ENCODE results near the gene ANKRD33B.
"Not testable (repeated sequence)": the region's sequence is repeated elsewhere in the genome, so short reads cannot be mapped to it uniquely, and the experiment has no call there.

Gene ANKRD33B

DNA sequence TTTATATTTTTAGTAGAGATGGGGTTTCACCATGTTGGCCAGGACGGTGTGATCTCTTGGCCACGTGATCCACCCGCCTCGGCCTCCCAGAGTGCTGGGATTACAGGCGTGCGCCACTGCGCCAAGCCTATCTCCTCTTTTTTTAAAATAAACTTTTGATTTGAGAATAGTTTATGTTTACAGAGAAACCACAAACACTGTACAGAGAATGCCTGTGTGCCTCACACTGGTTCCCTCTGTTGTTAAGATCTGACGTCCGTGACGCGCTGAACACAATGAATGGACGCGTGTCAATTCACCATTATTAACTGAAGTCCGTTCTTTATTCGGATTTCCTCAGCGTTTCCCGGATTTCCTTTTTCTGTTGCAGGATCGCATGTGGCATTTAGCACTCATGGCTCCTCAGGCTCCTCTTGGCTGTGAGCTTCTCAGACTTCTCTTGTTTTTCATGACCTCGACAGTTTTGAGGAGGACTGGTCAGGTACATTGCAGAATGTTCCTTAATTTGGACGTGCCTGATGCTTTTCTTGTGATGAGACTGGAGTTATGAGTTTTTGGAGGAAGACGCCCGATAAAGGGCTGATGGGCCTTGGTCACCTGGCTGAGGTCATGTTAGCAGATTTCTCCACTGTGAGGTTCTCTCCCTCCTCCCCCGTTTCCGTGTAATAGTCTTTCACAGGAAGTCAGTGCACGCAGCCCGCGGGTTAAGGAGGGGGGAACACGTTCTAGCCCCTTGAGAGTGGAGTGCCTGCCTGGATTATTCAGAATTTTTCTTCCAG is 69.6 kb downstream of the ANKRD33B start:
- in situ Hi-C loops (cut with MboI; ENCODE audit: low sequenced_read_pairs): loop anchor here (5.0 kb wide), 1 partner anchor 181 kb away; no protein-coding TSS in a partner anchor

DNA sequence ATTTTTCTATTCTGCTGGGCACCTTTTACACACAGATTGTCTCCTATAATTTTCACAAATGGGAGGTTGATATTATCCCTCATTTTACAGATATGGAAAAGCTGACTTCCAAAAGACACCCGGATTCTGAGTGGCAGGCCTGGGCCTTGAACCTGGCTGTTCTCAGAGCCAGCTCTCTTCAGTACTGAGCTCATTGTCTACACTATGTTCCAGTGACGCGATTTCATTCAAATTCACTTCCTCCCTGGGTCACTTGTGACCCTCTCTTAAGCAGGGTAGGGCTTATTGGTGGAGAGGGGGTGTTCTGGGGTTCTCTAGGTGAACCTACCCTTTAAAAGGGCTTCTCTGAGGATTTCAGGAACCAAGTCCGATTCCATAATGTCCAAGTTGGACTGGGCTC is 70.2 kb downstream of the ANKRD33B start:
- in situ Hi-C loops (cut with MboI; ENCODE audit: low sequenced_read_pairs): loop anchor here (5.0 kb wide), 1 partner anchor 182 kb away; no protein-coding TSS in a partner anchor

DNA sequence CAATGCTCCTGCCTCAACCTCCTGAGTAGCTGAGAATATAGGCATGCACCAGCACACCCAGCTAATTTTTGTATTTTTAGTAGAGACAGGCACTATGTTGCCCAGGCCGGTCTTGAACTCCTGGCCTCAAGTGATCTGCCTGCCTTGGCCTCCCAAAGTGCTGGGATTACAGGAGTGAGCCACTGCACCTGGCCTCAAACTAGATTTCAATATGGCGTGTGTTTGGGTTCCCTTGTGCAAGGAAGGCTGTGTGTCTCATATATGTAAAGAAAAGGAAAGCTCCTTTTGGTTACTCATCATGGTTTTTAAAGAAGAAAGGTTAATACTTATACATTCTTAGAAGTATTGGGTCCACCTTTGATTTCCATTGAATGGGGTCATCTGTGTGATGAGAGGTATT is 70.7 kb downstream of the ANKRD33B start:
- in situ Hi-C loops (cut with MboI; ENCODE audit: low sequenced_read_pairs): loop anchor here (5.0 kb wide), 1 partner anchor 182 kb away; no protein-coding TSS in a partner anchor

DNA sequence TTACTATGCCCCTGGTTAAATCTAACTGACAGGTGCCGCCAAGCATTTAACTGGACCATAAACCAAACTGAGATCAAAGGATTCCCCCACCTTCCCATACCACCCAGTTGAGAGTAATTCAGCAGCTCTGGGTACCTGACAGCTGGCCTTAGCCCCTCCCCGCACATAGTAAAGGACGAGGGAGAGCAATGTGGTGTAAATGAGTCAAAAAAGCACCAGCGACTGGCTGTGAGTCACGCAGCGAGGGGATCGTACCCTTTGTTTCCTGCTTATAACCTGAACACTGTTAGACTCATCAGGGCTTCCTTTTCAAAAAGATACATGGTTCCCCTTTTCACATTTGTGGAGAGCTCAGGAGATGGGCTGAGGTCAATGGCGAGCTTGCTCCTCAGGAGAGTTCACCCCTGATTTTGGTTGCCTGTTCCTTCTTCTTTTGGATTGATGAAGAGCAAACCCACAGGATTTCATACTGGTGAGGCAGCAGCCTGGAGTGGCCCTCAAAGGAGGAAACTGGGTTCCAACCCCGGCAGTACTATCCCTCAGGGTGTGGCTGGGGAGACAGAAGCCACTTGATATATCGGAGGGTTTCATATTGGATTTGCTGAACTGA is 71.5 kb downstream of the ANKRD33B start:
- in situ Hi-C loops (cut with MboI; ENCODE audit: low sequenced_read_pairs): no loop called here

DNA sequence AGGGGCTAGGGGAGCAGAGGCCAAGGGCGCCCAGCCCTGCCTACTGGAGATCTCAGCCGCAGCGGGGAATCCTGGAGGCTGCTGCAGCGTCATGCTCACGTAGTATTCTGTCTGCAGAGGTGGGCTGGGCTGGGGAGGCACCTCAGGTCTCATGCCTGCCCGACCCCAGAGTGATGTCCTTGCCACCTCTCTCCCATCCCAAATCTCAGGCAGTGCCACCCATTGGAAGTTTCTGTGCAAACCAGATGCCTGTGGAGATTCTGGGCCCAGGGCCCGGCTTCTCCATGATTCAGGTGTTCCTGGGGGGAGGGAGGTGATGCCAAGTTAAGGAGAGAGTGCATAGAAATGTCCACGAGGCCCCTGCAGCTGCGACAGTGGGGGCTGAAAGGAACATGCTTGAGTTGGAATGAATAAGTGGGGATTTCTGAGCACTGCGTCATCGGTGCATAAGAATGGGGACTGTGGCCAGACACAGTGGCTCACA is 72.0 kb downstream of the ANKRD33B start:
- in situ Hi-C loops (cut with MboI; ENCODE audit: low sequenced_read_pairs): no loop called here

DNA sequence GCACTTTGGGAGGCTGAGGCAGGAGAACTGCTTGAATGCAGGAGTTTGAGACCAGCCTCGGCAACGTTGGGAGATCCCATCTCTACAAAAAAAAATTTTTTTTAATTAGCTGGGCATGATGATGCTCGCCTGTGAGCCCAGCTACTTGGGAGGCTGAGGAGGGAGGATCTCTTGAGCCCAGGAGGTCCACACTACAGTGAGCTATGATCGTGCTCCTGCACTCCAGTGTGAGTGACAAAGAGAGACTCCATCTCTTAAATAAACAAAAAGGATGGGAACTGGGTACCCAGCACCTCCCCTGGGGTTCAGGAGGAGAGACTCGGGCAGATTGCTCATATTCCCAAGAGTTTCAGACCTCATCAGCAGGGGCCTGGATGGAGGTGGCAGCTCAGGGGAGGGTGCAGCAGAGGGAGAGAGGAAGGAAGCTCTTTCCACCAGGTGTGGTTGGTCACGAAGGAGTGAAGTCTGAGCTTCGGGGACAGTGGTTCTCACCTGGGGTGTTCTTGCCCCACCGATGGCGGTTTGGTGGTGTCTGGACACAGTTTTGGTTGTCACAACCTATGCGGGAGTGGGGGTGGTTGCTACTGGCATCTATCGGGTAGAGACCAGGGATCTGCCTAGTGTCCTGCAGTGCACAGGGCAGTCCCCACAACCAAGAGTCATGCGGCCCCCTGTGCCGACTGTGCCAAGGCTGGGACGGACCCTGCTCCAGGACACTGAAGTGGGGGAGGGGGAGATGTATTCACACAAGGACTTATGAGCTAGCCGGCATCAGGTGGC is 72.7 kb downstream of the ANKRD33B start:
- in situ Hi-C loops (cut with MboI; ENCODE audit: low sequenced_read_pairs): no loop called here

DNA sequence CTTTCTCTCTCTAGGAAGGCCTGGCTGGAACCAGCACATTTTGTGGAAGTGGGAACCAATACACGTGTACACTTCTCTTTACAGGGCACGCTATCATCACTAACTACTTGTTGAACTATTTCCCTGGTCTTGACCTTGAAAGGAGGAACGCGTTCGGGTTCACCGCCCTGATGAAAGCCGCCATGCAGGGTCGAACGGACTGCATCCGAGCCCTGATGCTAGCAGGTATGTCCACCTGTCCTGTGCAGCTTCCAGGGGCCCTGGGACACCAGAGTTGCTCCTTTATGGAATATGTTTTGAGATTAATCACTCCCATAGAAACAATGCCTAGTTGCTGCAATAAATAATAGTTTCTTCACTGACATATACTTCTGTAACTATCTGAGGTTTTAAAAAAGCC is 74.1 kb downstream of the ANKRD33B start:
- in situ Hi-C loops (cut with MboI; ENCODE audit: low sequenced_read_pairs): no loop called here

DNA sequence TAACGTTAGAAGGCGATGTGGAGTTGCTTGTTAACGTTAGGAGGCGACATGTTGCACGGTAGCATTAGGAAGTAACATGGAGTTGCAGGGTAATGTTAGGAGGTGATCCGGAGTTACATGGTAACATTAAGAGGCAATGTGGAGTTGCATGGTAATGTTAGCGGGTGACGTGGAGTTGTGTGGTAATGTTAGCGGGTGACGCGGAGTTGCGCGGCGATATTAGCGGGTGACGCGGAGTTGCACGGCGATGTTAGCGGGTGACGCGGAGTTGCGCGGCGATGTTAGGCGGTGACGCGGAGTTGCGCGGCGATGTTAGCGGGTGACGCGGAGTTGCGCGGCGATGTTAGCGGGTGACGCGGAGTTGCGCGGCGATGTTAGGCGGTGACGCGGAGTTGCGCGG is 74.9 kb downstream of the ANKRD33B start:
- in situ Hi-C loops (cut with MboI; ENCODE audit: low sequenced_read_pairs): not testable (repeated sequence)

DNA sequence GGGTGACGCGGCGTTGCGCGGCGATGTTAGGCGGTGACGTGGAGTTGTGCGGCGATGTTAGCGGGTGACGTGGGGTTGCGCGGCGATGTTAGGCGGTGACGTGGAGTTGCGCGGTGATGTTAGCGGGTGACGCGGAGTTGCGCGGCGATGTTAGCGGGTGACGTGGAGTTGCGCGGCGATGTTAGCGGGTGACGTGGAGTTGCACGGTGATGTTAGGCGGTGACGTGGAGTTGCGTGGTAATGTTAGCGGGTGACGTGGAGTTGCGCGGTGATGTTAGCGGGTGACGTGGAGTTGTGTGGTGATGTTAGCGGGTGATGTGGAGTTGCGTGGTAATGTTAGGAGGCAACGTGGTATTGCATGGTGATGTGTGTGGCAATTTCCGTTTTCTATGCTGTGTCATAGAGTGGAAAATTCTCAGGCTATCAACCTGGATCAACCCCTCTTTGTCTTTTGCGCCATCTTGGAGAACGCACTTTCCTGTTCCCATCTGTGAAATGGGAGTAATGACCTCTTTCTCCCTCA is 76.0 kb downstream of the ANKRD33B start:
- in situ Hi-C loops (cut with MboI; ENCODE audit: low sequenced_read_pairs): no loop called here

DNA sequence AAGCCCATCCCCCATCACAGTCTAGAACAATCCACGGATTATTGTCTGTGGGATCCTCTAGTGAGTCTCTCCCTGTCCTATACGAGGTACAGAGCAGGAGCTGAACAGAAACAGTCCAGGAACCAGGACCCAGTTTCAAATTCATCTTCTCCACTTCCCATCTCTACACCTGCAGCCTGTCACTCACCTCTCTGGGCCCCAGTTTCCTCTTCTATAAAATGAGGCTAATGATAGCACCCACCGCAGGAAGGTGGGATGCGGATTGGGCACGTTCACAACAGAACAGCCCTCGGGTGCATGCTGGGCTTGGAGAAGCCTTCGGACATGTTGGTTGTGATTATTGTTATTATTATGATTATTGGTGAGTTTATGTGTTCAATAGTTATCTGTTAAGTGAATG is 78.5 kb downstream of the ANKRD33B start:
- in situ Hi-C loops (cut with MboI; ENCODE audit: low sequenced_read_pairs): no loop called here

DNA sequence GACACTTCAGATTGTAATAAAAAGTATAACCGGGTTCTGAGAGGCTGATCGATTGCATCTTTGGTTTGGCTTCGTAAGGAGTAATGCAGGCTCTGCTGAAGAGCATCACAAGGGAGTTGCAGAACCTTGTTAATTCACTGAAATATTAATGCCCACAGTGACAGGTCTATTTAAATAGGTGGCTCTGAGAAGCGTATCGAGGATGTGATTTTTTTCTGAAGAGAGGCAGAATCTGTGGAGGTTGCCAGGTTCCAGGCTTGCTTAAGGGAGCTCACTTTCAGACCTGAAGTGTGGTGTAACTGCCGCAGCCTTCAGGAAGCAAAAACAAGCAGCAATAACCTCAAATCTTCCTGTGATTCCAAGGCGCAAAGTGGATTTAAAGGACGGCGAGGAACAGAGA is 80.3 kb downstream of the ANKRD33B start:
- in situ Hi-C loops (cut with MboI; ENCODE audit: low sequenced_read_pairs): no loop called here

DNA sequence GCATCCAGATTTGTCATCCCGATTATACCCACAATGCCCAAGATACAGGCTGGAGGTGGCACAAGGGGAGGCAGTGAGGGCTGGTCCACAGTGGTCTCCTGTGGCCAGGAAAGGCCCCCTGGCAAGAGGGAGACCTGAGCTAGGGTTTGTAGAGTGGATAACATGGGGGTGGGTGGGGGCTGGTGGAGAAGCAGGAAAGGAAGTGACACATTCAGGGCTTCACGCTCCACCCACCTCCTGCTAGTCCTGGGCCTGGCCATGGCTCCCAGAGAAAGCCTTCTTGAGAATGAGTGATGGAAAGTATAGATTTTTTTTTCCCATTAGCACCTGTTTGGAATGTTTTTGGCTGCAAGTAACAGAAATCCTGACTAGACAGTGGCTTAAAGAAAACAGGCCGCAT is 81.3 kb downstream of the ANKRD33B start:
- in situ Hi-C loops (cut with MboI; ENCODE audit: low sequenced_read_pairs): no loop called here

DNA sequence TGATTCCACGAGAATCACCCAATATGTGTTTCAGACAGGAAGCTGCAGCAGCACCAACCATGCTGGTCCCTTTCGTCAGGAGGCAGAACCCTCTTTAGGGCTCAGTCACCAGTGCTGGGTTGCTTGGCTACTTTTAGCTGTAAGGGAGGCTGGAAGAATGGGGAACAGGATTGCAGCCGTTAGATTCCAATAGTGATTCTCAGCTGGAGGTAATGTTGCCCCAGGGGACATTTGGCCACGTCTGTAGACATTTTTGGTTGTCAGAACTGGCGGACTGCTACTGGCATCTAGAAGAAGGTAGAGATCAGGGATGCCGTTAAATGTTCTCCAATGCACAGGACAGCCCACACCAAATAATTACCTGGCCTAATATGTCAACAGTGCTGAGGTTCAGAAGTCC is 81.8 kb downstream of the ANKRD33B start:
- in situ Hi-C loops (cut with MboI; ENCODE audit: low sequenced_read_pairs): no loop called here

DNA sequence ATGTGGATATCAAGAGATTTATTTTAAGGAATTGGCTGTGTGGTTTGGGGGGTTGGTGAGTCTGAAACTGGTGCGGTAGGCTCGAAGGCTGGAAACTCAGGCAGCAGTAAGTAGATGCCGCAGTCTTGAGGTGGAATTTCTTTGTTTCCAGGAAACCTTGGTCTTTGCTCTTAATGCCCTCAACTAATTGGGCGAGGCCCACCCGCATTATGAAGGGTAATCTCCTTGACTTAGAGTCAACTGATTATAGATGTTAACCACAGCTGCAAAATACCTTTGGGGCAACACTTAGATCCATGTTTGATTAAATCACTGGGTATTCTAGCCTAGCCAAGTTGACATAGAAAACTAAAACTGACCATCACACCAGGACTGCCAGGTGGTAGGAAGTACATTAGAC is 83.8 kb downstream of the ANKRD33B start:
- in situ Hi-C loops (cut with MboI; ENCODE audit: low sequenced_read_pairs): no loop called here

DNA sequence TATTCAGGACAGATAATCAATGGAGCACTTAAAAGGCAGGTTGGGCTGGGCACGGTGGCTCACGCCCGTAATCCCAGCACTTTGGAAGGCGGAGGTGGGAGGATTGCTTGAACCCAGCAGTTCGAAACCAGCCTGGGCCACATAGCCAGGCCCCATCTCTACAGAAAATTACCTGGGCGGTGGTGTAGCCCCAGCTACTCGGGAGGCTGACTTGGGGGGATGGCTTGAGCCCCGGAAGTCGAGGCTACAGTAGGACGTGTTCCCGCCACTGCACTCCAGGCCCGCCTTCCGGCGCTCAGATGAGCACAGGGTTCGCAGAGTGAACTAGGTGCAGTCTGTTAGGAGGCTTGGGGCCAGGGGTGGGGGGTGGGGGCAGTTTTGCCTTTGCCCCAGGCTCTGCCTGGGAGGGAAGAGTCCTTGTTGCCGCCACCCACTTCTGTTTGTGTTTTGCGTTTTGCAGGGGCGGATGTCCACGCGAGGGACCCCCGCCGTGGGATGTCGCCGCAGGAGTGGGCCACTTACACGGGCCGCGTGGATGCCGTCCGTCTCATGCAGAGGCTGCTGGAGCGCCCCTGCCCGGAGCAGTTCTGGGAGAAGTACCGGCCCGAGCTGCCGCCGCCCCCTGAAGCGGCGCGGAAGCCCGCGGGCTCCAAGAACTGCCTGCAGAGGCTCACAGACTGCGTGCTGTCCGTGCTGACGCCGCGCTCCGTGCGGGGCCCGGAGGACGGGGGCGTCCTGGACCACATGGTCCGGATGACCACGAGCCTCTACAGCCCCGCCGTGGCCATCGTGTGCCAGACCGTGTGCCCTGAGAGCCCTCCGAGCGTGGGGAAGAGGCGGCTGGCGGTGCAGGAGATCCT is 85.2 kb downstream of the ANKRD33B start:
- in situ Hi-C loops (cut with MboI; ENCODE audit: low sequenced_read_pairs): no loop called here

DNA sequence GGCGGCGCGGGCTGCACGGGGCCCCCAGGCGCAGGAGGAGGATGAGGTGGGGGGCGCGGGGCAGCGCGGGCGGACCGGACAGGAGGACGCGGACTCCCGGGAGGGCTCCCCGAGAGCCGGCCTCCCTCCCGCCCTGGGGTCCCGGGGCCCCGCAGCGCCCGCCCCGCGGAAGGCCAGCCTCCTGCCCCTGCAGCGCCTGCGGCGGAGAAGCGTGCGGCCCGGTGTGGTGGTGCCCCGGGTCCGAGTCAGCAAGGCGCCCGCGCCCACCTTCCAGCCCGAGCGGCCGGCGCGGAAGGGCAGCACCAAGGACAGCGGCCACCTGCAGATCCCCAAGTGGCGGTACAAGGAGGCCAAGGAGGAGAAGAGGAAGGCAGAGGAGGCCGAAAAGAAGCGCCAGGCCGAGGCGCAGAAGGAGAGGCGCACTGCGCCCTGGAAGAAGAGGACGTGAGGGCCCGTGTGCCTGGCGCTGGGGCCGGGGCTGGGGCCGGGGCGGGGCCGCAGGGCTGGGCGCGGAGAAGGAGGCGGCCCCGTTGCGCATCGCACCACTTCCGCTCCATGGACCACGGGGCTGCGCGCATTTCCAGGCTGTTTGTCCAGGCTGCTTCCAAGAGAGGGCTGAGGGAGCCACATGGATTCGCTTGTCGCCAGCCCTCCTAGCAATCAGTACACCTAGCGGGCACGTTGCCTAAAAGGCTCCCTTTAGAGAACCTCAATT is 86.0 kb downstream of the ANKRD33B start:
- in situ Hi-C loops (cut with MboI; ENCODE audit: low sequenced_read_pairs): no loop called here

DNA sequence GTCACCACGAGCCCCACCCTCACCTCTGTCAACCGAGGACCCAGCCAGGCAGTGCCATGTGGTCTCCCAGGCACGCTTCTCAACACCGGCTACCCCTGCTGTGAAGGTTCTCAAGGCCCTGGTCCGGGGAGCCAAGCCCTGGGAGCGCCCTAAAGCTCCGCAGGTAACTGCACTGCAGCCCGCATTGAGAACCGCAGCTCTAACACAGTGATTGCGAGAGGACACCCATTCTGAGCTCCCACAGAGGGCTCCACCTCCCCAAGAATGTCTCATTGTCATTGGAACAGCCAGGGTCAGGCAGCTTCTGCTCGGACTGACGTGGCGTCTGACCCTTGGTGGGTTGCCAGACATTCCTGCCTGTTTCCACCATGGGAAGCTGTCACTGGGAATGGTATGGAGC is 88.3 kb downstream of the ANKRD33B start:
- in situ Hi-C loops (cut with MboI; ENCODE audit: low sequenced_read_pairs): no loop called here

DNA sequence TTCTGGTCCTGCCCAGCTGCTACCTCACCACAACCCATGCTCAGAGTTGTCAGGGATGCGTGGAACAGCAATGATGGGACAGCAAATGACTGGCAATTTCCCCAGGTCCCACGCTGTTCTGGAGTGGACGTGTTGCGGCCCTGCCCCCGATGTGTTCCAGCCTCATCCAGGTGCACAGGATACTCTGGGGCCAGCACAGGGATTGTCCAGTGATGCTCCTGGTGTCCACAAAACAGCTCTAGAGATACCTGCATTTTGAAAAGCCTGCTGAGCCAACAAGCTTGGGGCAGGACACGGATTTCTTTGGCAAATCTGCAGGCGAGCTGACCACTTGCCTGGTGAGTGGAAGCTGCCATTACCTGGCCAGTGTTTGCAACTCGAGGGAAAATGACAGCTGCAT is 88.7 kb downstream of the ANKRD33B start:
- in situ Hi-C loops (cut with MboI; ENCODE audit: low sequenced_read_pairs): no loop called here

DNA sequence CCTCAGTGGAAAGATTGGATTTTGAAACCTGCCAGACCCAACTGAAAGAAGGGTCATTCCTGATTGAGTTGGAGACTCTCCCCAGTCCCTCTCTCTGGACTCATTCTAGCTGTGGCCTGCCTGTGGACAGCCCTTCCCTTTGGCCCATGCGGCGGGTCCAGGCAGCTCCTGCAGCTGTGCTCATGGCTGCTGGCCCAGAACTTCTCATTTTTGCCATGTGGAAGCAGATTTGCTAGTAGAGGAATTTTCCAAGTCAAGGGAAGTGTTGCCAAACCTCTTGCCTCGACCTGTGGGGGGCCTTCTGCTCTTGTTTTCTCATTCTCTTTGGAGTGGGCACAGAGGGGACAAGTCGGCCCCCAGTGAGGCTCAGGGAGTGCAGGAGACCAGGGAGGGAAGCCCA is 89.2 kb downstream of the ANKRD33B start:
- in situ Hi-C loops (cut with MboI; ENCODE audit: low sequenced_read_pairs): no loop called here

Measured in HL-60/S4 (cell line).